HG02973 (cell line): Measurements from ENCODE around the gene CTBP1.
"Not testable (repeated sequence)": the region's sequence is repeated elsewhere in the genome, so short reads cannot be mapped to it uniquely, and the experiment has no call there.

ENCODE experiments used
- ATAC-seq: cut with Tn5 transposase; IDR thresholded peaks from one replicate; pipeline ENCODE4 v1.9.1; 2021; ENCODE audit warnings: moderate library complexity; ENCODE audit not compliant: unreplicated experiment

CTBP1 gene

DNA sequence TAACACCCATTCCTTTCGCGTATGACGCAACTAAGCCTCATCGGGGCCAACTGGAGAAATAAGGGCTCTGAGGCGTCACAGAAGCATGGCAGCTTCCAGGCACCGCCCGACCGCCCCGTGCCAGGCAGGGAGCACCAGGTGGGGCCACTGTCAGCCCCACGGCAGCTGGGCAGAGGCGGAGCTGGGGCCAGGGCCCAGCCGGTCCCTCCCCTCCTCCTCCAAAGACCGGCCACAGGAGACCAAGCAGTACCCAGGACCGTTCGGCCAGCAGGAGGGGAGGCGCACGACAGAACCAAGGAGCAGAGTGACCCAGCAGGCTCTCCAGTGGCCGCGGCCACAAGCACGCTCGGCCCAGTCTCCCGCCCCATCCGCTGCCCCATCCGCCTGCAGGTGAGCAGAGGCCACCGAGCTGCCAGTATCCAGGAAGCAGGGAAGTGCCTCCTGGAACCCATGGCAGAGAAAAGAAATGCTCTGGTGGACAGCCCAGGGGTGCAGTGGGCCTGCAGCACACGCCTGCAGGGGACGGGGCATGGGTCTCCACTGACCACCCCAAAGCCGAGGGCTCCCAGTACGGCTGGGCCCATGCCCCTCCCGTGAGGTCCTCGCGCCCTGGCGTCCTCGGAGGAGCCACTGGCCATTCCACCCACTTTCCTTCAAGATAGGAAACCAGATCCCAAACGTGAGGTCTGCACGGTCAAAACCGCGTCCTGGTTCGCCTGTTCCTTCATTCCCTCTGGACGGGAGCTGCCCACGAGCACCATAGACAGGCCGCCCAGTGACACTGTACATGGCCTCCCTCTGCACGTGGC lies 9.6 kb downstream of the CTBP1 start:
- no peak for ATAC-seq

DNA sequence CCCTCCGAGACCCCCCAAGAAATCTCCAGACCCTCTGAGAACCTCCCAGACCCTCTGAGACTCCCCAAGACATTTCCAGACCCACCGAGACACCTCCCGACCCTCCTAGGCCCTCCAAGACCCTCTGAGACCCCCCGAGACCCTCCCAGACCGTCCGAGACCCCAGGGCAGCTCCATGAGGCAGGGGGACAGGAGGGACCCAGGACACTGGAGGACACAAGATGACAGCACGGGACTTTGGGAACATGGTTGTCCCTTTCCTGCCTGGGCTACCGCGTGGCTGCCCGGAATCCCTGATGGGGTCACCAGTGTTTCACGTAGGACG lies 10.3 kb downstream of the CTBP1 start:
- ATAC-seq, result no peak

DNA sequence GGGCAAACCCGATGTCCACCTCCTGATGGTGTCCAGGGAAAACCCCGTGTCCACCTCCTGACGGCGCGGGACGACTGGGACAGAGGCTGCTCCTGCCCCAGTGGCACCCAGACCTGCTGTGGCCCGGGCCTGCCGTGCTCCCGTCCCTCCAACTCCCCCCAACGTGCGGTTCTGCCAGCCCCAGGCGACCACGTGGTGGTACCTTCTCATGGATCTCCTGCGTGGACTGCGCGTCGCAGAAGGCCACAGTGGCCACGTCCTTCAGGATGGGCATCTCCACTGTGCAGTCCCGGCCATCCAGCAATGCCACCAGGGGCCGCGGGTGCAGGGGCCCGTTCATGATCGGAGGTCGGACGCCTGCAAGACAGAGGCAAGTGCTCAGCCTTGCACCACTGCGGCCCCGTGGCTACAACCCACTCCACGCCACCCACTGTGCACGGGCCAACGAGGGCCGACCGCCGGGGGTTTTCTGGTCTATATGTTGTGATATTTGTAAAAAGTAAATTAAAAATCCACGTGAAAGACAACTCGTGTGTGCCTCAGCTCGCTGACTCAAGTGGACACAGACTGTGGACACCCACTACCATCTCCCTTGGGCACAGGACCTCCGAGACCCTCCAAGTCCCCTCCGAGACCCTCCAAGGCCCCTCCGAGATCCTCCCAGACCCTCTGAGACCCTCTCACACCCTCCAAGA lies 10.8 kb downstream of the CTBP1 start:
- no peak for ATAC-seq

DNA sequence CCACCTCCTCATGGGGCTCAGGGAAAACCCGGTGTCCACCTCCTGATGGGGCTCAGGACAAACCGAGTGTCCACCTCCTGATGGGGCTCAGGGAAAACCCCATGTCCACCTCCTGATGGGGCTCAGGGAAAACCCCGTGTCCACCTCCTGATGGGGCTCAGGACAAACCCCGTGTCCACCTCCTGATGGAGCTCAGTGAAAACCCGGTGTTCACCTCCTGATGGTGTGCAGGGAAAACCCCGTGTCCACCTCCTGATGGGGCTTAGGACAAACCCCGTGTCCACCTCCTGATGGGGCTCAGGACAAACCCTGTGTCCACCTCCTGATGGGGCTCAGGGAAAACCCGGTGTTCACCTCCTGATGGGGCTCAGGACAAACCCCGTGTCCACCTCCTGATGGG lies 11.7 kb downstream of the CTBP1 start:
- ATAC-seq, result not testable (repeated sequence)

DNA sequence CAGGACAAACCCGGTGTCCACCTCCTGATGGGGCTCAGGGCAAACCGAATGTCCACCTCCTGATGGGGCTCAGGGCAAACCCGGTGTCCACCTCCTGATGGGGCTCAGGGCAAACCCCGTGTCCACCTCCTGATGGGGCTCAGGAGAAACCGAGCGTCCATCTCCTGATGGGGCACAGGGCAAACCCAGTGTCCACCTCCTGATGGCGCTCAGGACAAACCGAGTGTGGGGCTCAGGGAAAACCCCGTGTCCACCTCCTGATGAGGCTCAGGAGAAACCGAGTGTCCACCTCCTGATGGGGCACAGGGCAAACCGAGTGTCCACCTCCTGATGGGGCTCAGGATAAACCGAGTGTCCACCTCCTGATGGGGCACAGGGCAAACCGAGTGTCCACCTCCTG lies 12.1 kb downstream of the CTBP1 start:
- ATAC-seq, result not testable (repeated sequence)

DNA sequence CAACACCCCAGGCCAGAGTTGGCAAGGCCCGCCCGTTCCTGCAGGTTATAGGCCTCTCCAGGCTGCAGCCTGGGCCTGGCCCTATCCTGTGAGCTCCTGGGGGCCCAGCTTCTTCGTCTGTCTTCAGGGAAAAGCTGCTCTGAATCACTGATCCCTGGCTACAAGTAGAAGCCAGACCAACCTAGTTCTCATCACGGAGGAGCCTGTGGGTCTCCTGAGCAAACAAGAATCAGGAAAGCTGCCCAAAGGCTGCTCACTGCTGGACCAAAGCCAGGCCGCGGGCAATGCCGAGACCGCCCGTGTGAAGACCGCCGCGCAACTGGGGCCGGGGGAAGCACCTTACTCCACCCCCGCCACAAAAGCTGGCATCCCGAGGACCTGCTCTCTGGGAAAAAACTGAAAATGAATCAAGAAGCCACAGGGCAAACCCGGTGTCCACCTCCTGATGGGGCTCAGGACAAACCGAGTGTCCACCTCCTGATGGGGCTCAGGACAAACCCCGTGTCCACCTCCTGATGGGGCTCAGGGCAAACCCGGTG lies 12.8 kb downstream of the CTBP1 start:
- ATAC-seq, result no peak

DNA sequence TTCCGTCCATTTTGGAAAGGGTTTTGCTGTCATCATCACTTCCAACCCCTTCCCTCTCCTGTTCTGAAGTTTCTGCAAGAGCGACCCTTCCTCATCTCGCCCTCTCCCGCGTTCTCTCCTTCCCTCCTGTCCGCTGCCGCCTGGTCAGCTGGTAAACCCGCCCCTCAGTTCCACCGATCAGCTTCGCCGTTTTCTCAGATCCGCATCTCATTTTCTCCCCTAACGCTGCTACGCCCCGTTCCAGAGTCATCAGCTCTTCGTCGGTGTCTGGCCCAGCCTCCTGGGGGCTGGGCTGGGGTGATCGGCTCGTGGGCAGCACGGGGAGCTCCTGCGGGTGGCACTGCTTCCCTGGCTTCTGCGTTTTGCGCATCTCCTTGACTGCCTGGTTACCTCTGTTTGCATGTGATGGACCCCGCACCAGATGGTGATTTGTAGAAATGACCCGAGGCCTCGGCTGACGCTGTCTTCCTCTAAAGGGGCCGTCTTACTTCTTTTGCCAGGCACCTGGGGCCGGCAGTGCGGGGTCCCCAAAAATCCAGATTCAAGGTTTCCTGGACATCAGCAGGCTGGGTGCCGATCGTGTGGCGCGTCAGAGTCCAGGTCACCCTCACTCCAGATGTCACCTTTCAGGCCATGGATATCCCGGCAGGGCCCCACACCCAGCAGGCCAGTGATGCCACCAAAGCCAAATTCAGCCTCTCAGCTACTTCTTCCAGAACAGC lies 13.4 kb downstream of the CTBP1 start:
- ATAC-seq, result no peak

DNA sequence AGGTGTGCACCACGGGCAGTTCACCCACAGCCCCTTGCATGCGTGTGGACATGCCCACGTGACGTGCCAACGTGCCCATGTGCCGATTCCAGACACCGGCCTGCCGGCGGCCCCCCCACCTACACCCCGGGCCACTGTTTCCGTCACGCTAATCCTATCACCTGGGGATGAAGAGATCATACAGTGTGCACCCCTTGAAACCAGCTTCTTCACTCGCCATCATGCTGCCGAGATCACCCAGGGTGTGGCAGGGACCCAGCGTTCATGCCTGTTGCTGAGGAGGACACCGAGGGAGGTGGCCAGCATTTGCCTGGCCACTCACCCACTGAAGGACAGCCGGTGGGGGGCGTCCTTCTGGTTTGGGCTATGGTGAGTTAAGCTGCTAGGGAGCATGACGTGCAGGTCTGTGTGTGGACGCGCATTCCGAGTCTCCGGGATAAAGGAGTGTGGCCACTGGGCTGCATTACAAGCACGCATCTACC lies 14.1 kb downstream of the CTBP1 start:
- ATAC-seq, result no peak

DNA sequence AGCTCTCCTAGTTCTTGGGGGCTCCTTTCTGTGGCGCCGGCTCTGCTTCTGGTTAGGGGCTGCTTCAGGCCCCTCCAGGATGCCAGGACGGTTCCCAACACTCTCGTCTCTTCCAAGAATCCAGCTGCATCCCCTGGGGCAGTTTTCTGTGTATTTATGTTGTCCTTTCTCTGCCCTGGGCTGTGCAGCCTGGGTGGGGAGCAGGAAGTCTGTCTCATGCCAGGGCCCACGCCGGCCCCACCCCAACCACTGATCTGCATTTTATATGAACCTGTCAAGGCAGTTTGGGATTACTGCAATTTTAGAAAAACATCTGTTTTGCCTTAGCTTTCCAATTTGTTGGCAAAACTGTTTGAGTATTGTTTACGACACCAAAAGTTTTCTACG lies 14.6 kb downstream of the CTBP1 start:
- ATAC-seq, result no peak

DNA sequence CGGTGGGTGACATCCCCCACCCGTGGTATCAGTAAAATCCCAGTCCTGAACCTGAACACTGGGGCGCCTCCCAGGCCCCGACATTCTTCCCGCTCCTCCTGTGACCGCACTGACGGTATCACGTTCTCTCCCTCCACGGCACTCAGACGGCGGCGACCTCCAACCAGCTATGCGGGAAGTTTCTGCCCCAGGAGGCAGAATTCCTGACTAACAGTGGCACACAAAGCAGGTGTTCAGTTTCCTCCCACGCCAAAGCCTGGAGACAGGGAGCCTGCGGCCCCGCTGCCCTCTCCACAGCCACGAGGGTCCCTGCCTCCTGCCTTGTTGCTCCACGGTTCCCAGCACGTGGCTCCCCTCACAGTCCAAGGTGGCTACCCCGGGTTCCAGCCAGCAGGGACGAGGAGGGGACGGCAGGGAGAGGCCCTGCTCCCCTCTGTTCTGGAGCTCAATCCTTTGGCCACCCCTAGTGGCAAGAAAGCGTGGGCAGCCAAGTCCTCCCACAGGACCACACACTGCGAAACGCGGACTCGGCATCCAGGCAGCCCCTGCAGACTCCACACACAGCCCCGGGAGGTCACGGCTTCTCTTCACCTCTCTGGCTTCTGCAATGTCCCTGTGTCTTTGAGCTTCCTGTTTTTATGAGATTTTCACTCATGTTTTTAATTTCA lies 15.2 kb downstream of the CTBP1 start:
- no peak for ATAC-seq

DNA sequence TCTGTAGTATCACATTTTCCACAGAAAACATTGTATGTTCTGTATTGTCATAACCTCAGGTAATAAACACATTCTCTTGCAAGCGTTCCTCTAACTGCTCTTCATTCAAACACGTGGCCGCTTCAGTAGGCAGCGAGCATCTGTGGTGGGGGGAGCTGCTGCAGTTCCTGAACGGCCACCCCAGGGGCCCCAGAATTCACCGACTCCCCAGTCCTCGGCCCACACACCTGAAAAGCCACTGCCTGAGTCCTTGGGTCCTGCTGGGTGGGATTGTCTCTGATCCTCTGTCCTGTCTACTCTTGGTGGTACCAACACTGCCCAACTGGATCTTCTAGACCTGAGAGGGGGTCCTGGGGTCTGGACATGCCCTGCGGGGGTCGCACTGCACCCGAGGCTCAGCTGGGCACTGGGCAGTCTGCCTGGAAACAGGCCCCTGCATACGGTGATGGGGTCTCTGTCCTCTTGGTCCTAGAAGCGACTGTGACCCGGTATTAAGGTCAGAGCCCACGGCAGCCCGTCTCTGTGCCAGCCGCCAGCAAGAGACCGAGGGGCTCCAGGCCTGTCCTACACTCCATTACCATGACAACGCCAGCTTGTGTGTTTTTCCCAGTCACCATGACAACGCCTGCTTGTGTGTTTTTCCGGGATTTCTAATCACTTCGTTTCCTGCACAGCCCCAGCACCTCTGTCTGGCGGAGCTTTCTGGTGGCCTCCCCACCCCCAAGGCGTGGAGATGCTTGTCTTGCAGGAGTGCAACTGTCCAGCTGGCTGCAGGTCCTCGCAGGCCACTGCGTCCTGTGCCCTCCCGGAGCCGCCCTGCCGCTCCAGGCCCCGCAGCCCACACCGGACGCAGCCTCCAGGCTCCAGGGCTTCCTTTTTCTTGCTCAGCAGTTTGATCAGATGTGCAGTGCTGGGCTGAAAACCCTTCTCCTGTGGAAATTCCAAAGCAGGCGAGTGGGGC lies 16.0 kb downstream of the CTBP1 start:
- no peak for ATAC-seq

DNA sequence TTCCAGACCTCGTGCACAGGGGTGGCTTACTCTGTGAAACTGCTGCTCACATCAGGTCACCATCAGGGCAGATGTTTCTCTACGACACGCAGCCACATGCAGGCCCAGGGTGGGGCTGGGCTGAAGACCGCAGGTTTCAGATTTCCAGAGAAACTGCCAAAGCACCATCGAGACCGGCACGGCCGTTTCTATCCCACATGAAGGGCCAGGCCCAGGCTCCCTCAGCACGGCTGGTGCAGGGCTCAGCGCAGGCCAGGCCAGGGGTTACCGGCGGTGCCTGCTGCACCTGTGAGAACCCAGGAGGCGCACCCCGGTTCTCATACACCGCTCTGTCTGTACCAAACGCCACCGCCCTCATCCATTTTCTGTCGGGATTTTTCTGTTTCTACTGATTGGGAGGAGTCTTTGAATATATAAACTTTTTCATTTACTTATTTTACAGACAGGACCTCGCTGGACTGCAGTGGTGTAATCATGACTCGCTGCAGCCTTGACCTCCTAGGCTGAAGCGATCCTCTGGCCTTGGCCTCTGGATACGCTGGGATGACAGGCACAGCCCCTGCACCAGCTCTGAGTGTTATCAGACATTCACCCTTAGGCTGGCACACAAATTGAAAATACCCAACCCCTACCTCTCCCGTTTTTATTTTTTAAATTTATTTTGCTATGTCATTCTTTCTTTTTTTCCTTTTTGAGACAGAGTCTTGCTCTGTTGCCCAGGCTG lies 17.1 kb downstream of the CTBP1 start:
- no peak for ATAC-seq

DNA sequence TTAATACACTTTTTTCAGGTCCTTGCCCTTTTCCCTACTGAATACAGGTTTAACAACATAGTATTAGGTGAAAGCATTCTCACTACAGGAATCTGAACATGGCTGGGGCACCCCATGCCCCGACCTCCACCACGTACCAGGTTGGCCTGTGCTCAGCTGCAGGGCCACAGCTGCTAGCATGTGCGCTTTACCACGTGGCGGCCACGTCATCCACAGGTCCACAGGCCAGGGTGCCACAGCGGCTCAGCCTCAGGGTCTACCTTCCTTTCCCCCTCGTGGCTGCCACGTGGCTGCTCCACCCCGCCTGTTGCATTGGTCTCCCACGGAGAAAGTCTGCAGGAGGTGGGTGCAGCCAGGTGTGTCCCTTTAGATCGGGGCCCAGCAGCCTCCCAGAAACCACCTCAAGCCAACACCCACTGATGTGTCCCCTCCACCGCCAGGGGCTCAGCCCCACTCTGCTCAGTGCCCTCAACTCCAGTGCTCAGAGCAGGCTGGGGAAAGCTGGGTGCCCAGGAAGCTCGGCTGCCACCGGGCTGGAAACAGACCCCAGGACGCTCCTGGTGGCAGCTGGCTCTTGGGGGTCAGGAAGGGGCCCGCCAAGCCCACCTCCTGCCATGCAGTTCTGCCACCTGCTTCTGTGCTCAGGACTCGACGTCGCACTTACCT lies 17.8 kb downstream of the CTBP1 start:
- no peak for ATAC-seq

DNA sequence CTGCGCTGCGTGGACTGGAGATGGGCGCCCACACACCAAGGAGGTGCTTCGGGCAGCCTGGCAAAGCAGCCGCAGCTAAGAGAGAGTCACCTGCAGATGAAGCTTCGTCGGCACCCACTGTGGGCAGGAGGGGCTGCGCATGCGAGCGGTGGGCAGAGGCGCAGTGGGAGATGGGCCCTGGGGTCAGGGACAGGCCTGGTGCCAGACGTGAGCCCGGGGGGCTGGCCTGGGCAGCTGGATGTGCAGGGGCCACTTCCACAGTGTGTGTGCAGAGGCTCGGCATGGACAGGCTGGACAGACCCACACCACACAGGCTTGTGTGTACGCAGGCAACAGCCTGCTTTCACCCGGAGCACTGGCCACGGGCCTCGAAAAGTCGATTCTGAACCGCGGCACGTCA lies 18.6 kb downstream of the CTBP1 start:
- ATAC-seq, result no peak

DNA sequence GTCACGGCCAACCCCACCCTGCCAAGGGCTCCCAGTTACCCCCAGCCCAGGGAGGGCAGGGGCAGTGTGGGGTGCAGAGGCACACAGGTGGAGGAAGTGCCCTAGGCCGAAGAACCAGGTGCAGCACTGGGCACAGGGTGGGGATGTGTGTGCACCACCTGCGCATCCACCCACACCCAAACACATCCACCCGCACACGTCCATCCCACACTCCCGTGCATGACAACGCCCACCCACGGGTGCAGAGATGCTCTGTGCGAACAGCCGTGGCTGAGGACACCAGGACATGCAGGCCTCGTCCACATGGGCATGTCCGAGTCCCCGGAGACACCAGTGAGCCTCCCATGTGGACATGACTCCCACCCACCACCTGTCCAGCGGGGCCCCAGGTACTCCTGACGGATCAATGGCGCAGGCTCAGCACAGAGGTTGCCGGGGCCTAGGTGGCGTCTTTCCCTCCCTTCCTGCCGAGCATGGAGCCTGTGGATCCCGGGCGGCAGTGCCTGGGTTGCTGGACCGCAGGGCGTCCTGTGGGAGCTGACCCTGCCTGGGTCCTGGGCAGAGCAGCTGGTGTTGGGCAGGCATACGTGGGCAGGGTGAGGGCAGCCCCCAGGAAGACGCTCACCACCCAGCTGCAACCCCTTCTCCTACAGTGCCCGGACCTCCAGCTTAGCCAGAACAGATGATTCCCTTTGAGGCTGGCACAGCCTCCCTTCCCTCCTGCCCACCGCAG lies 19.6 kb downstream of the CTBP1 start:
- no peak for ATAC-seq

DNA sequence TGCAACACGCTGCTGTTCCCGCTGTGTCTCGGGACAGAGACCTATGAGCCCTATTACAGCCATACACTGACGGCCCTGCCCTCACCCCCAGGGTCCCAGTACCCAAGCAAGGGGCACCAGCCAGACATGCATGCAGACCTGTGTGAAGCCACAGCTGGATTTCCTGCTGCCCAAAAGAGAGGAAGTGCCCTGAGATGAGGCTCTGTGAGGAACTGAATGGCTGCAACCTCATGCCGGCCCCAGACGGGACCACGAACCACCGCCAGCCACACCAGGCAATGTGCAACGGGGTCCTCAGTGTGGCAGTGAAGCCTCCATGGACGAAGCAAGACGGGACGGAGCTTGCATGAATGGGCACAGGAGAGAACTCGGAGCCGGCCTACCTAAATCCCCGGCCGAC lies 21.1 kb downstream of the CTBP1 start:
- ATAC-seq, result no peak

DNA sequence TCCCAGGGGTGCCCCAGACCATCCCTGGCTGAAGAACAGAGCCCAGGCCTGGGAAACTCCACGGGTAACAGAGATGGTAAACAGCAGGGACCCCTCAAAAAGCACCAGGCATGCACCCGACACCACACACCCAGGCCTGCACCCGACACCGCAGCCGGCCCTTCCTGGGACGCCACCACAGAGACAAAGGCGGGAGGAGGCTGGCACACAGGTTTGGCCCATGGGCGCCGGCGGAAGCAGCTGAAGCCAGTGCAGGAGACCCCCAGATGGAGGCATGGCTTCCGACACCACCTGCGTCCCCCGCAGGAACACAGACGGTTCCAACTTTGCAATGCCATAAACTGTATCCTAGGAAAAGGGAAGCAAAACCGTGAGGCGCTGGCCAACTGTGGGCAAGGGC lies 22.3 kb downstream of the CTBP1 start:
- no peak for ATAC-seq

DNA sequence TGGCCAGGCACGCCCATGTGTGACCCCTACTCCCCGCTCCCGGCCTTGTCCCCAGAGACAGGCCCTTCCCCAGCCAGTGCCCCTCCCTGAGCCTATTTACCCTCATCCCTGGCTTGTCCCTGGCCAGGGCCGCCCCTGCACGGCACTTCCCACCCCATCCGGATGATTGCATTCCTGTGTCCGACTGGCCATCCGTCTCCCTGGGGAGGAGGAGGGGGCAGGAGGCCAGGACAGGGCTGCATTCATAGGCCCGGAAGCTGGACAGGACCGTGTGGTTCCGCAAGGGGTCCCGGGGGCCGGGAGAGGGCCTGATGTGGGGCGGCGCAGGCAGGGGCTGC lies 22.8 kb downstream of the CTBP1 start:
- ATAC-seq, result no peak
